ENCODE data around the gene PDE4DIP.
"Not testable (repeated sequence)": the region's sequence is repeated elsewhere in the genome, so short reads cannot be mapped to it uniquely, and the experiment has no call there.

The PDE4DIP gene

DNA sequence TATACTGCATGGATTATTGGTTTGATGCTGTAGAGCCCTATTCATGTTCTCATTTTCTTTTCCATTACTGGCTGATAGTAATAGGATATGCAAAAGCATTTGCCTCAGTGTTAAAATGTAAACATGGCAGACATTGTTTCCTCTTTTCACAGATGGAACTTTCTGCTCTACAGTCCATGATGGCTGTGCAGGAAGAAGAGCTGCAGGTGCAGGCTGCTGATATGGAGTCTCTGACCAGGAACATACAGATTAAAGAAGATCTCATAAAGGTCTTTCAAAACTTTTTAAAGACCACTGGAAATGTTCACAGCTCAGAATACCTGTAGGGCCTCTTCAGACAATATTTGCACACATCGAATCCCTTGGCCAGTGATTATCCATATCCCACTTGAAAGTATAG lies 133.6 kb downstream of the PDE4DIP start:
- DNase-seq = not testable (repeated sequence)

GRCh38 chr1:148989378-148989777 lies 145.2 kb downstream of the PDE4DIP start:
- DNase-seq = not testable (repeated sequence)

- not testable (repeated sequence) for DNase-seq
These were observed 146.1 kb downstream of the PDE4DIP start for GRCh38 chr1:148990233-148990788.

DNA sequence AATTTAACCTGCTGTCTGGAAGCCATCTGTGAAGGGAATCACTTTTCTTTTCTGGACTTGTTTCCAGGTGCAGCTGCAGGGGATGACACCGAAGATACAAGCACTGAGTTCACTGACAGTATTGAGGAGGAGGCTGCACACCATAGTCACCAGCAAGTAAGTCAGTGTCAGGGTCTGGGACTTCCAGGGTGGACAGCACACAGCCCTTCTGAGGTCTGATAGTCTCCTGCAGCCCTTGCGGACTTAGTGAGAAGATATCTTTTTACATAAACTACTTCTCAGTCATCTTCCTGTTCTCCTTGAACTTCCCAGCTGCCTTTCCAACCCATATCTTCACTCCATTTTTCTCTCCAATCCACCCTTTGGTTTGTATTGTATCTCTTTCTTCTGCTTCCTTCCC lies 147.6 kb downstream of the PDE4DIP start:
- DNase-seq = not testable (repeated sequence)

DNA sequence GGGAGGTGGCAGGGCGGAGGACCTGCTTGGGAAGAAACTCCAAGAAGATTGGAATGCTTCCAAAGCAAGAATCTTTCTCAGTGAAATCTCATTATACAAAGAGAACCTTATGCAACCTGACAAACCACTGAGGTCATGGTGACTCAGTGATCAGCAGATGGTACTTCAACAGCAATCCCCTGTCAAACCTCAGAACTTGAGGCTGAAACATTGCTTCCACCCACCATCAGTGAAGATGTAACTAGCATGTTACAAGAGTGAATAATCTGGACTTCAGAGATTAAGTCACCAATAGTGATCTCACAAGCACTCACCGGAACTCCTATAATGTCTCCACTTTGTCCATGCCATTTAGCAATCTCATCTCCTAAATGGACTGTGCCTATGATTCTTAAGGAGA lies 148.1 kb downstream of the PDE4DIP start:
- not testable (repeated sequence) for DNase-seq

DNA sequence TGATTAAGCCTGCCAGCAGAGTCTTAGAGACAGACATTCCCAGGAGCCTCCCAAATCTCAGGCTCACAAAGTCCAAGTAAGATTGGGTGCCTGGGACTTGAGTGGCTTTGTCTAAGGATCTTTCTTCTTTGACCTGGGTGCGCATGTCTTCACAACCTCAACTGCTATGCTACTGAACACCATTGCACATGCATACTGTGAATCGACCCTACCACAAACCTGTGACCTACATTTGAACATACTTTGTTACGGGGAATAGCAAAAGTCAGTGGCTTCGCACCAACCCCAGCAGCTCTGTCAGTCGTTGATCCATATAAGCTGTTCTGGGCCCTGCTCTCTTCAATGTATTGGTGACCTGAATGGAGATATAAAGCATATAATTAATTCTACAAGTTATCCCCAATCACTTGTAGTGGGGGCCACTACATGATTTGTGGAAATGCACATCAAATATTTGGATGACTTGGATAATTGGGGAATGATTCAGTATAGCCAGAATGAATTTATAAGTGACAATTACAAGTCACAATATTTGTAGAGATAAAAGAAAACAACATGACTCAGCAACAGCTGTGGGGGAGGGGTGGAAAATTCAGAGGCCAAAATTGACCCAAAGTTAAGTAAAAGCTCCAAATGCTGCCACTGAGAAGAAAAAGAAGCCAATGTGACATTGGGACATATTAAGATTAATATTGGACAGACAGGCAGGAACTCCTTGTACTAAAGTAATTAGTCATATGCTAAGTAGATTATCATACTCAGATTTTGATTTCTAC lies 152.4 kb downstream of the PDE4DIP start:
- DNase-seq = not testable (repeated sequence)

- DNase-seq = not testable (repeated sequence)
These were observed 153.2 kb downstream of the PDE4DIP start for GRCh38 chr1:148997405-148997804.

DNA sequence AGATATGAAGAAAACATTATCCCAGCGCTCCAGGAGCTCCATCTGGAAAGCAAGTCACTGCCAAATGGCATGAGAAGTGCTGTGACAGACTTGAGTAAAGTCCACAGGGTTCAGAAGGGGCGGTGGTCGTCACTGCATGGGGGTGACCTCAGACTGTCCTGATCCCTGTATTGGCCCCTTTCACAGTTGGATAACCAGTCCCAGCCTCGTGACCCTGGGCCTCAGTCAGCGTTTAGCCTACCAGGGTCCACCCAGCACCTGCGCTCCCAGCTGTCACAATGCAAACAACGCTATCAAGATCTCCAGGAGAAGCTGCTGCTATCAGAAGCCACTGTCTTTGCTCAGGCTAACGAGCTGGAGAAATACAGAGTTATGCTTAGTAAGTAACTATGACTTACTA lies 158.4 kb downstream of the PDE4DIP start:
- DNase-seq = not testable (repeated sequence)

GRCh38 chr1:149008326-149008725 lies 164.1 kb downstream of the PDE4DIP start:
- DNase-seq = not testable (repeated sequence)

DNA sequence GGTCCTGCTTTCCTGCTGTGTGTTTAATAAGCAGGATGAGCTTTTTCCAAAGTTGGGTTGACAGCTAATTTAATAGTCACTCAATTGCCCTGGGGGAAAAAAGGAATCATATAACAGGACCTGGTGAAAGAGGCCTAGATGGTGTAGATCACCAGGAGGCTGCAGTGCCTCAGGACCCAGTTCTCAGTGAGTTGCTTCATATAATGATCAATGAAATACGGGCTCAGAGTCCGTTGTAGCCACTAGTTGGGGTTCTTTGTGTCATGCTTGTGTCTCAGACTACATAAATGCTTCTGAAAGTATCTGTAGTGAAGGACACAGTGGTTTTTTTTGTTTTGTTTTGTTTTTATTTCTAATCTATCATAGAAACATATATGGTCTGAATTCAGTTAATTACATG lies 164.5 kb downstream of the PDE4DIP start:
- DNase-seq = not testable (repeated sequence)

GRCh38 chr1:149009761-149010160 lies 165.5 kb downstream of the PDE4DIP start:
- not testable (repeated sequence) for DNase-seq

GRCh38 chr1:149012599-149012998 lies 168.4 kb downstream of the PDE4DIP start:
- not testable (repeated sequence) for DNase-seq

GRCh38 chr1:149013513-149013912 lies 169.3 kb downstream of the PDE4DIP start:
- not testable (repeated sequence) for DNase-seq

- not testable (repeated sequence) for DNase-seq
These were observed 171.3 kb downstream of the PDE4DIP start for GRCh38 chr1:149015522-149015921.

GRCh38 chr1:149016626-149017025 lies 172.4 kb downstream of the PDE4DIP start:
- DNase-seq = not testable (repeated sequence)

- DNase-seq = not testable (repeated sequence)
These were observed 174.3 kb downstream of the PDE4DIP start for GRCh38 chr1:149018577-149018976.

DNA sequence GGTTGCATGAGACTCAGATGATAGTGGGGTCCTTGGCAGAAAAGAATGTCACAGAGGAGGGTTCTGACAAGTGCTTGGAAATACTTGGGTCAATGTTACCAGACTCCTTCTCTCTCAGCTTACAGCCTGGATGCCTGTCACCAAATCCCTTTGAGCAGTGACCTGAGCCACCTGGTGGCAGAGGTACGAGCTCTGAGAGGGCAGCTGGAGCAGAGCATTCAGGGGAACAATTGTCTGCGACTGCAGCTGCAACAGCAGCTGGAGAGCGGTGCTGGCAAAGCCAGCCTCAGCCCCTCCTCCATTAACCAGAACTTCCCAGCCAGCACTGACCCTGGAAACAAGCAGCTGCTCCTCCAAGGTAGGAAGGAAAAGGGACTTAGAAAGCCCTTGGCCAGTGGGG lies 180.1 kb downstream of the PDE4DIP start:
- not testable (repeated sequence) for DNase-seq

GRCh38 chr1:149033916-149034315 lies 189.7 kb downstream of the PDE4DIP start:
- not testable (repeated sequence) for DNase-seq

DNA sequence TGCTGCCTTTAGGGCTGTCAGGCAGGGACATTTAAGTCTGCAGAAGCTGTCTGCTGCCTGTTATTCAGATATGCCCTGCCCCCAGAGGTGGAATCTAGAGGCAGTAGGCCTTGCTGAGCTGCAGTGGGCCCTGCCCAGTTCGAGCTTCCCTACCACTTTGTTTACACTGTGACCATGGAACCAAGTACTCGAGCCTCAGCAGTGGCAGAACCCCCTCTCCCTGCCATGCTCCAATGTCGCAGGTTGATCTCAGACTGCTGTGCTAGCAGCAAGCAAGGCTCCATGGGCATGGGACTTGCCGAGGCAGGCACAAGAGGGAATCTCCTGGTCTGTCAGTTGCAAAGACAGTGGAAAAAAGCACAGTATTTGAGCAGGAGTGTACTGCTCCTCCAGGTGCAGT lies 198.8 kb downstream of the PDE4DIP start:
- DNase-seq = not testable (repeated sequence)

DNA sequence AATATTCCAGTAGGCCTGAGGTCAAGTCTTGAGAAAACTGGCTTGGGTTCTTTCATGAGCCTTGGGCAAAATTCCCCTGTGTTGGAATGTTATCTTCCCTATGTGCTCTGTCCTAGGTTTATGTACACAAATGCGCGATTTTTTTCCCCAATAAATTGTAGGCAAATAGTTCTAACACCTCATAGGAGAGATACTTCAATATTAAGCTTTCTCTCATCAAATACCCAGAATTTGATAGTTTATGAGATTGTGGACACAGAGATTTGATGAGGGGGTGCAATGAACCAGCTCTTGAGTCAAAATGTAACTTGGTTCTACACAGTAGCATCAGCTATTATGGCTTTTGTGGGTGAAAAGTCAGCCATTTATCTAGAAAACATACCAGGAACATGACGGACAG lies 220.4 kb downstream of the PDE4DIP start:
- not testable (repeated sequence) for DNase-seq

GRCh38 chr1:149075505-149076127 lies 231.4 kb downstream of the PDE4DIP start:
- DNase-seq = not testable (repeated sequence)

Data from activated CD4-positive, alpha-beta T cell treated with anti-CD3 and anti-CD28 coated beads for 48 hours (primary cell).